WTC11 (cell line): ENCODE results near the gene GRM7. TPM values are rescaled to one million over a fixed set of nuclear protein-coding genes. Genes with fewer than 3 reads are reported as not detected.

ENCODE experiments used
- ATAC-seq: fragments of 200-7000 bp; cut with Tn5 transposase; 2 replicates; pipeline ENCODE4 v1.10.0; 2021; ENCODE audit warnings: mild to moderate bottlenecking, moderate library complexity
- CTCF ChIA-PET: fragments of 300-600 bp; sonication (Branson Sonifier 250); formaldehyde crosslinking; loops from one replicate; lab custom pipeline; 2021; ENCODE audit warnings: antibody characterized with exemption; lab: Charles Lee
- POLR2A ChIA-PET: fragments of 350-600 bp; sonication (Branson Sonifier 250); formaldehyde crosslinking; loops from one replicate; lab custom pipeline; 2021; ENCODE audit warnings: antibody characterized with exemption; lab: Charles Lee
- DNase-seq: peaks from one replicate; pipeline ENCODE4 v3.0.0; 2021; ENCODE audit warnings: low spot score
- H3K27ac Mint-ChIP-seq: 2 replicates; pipeline ENCODE4 v1.8.0; 2021; ENCODE audit warnings: mixed read lengths
- H3K27me3 Mint-ChIP-seq: 2 replicates; pipeline ENCODE4 v1.8.0; 2021; ENCODE audit warnings: low read depth, mild to moderate bottlenecking, moderate library complexity, mixed read lengths
- H3K36me3 Mint-ChIP-seq: 2 replicates; pipeline ENCODE4 v1.8.0; 2021; ENCODE audit warnings: mixed read lengths
- H3K4me1 Mint-ChIP-seq: 2 replicates; pipeline ENCODE4 v1.8.0; 2022; ENCODE audit warnings: mixed read lengths
- H3K4me3 Mint-ChIP-seq: 2 replicates; pipeline ENCODE4 v1.8.0; 2021; ENCODE audit warnings: mild to moderate bottlenecking, moderate library complexity, mixed read lengths
- H3K9me3 Mint-ChIP-seq: 2 replicates; pipeline ENCODE4 v1.8.0; 2021; ENCODE audit warnings: mixed read lengths
- EMX1 ChIP-seq: fragments of 250-450 bp; sonication (Bioruptor Pico); IDR thresholded peaks from 2 replicates; pipeline ENCODE4 v1.8.0; 2021; ENCODE audit warnings: mild to moderate bottlenecking
- ESRRA ChIP-seq: sonication (generic); formaldehyde crosslinking; IDR thresholded peaks from 2 replicates; pipeline ENCODE4 v1.8.1; 2022; ENCODE audit warnings: mild to moderate bottlenecking, missing genetic modification reagents, borderline replicate concordance
- FOXJ3 ChIP-seq: sonication (generic); formaldehyde crosslinking; IDR thresholded peaks from 2 replicates; pipeline ENCODE4 v1.9.0; 2021; ENCODE audit warnings: missing genetic modification reagents, mild to moderate bottlenecking, borderline replicate concordance
- GABPB1 ChIP-seq: sonication (generic); formaldehyde crosslinking; IDR thresholded peaks from 2 replicates; pipeline ENCODE4 v1.8.1; 2023; ENCODE audit warnings: mild to moderate bottlenecking, missing genetic modification reagents
- IRF2 ChIP-seq: sonication (generic); formaldehyde crosslinking; IDR thresholded peaks from 2 replicates; pipeline ENCODE4 v1.8.0; 2022; ENCODE audit warnings: low read depth, missing genetic modification reagents, borderline replicate concordance
- JAZF1 ChIP-seq: fragments of 250-450 bp; sonication (Bioruptor Pico); IDR thresholded peaks from 2 replicates; pipeline ENCODE4 v1.9.0; 2021; ENCODE audit warnings: moderate library complexity, mild to moderate bottlenecking, inconsistent platforms
- NR2C2 ChIP-seq: sonication (generic); formaldehyde crosslinking; IDR thresholded peaks from 2 replicates; pipeline ENCODE4 v1.8.0; 2022; ENCODE audit warnings: mild to moderate bottlenecking, missing genetic modification reagents
- SMAD3 ChIP-seq: sonication (generic); formaldehyde crosslinking; IDR thresholded peaks from 2 replicates; pipeline ENCODE4 v1.8.0; 2022; ENCODE audit warnings: missing genetic modification reagents, mild to moderate bottlenecking, borderline replicate concordance
- TEAD1 ChIP-seq: sonication (generic); formaldehyde crosslinking; IDR thresholded peaks from 2 replicates; pipeline ENCODE4 v1.8.0; 2022; ENCODE audit warnings: mild to moderate bottlenecking, missing genetic modification reagents
- ZNF121 ChIP-seq: sonication (generic); formaldehyde crosslinking; IDR thresholded peaks from 2 replicates; pipeline ENCODE4 v1.8.0; 2023; ENCODE audit warnings: missing genetic modification reagents
- ZNF416 ChIP-seq: fragments of 250-450 bp; sonication (Bioruptor Pico); IDR thresholded peaks from 2 replicates; pipeline ENCODE4 v1.9.0; 2021; ENCODE audit warnings: mild to moderate bottlenecking, inconsistent platforms
- ZNF423 ChIP-seq: fragments of 250-450 bp; sonication (Bioruptor Pico); IDR thresholded peaks from 2 replicates; pipeline ENCODE4 v2.1.2; 2022; ENCODE audit warnings: mild to moderate bottlenecking, moderate library complexity
- ZNF671 ChIP-seq: fragments of 250-450 bp; sonication (Bioruptor Pico); IDR thresholded peaks from 2 replicates; pipeline ENCODE4 v1.8.0; 2021; ENCODE audit warnings: mild to moderate bottlenecking
- total RNA-seq: library from RNA; stranded (reverse); gene quantifications from 3 replicates; pipeline ENCODE4 v1.2.3, GENCODE V29; 2021
- TF ChIP-seq, protein P1 (sequence below): fragments of 250-450 bp; sonication (Bioruptor Pico); IDR thresholded peaks from 2 replicates; pipeline ENCODE4 v1.9.0; 2021; ENCODE audit warnings: mild to moderate bottlenecking
- TF ChIP-seq, protein P2 (sequence below): sonication (generic); formaldehyde crosslinking; conservative IDR thresholded peaks from 2 replicates; pipeline ENCODE4 v1.8.1; 2022; ENCODE audit warnings: mild to moderate bottlenecking, missing genetic modification reagents
- TF ChIP-seq, protein P3 (sequence below): sonication (generic); formaldehyde crosslinking; IDR thresholded peaks from 2 replicates; pipeline ENCODE4 v1.8.1; 2023; ENCODE audit warnings: mild to moderate bottlenecking, missing genetic modification reagents
- TF ChIP-seq, protein P4 (sequence below): fragments of 250-450 bp; sonication (Bioruptor Pico); IDR thresholded peaks from 2 replicates; pipeline ENCODE4 v1.8.0; 2021; ENCODE audit warnings: mild to moderate bottlenecking
- TF ChIP-seq, protein P5 (sequence below): fragments of 200-600 bp; IDR thresholded peaks from 2 replicates; pipeline ENCODE4 v1.8.0; 2022; ENCODE audit warnings: antibody characterized with exemption

Gene GRM7
- total RNA-seq, 1 experiment from 2014 or later = 0.42 TPM

GRCh38 chr3:7621651-7622050 is 760.7 kb downstream of the GRM7 start:
- TF ChIP-seq EMX1 (CRISPR knock-in tag) (no peak), GABPB1 (CRISPR knock-in tag) (no peak)
- TF ChIP-seq, protein P1, sequence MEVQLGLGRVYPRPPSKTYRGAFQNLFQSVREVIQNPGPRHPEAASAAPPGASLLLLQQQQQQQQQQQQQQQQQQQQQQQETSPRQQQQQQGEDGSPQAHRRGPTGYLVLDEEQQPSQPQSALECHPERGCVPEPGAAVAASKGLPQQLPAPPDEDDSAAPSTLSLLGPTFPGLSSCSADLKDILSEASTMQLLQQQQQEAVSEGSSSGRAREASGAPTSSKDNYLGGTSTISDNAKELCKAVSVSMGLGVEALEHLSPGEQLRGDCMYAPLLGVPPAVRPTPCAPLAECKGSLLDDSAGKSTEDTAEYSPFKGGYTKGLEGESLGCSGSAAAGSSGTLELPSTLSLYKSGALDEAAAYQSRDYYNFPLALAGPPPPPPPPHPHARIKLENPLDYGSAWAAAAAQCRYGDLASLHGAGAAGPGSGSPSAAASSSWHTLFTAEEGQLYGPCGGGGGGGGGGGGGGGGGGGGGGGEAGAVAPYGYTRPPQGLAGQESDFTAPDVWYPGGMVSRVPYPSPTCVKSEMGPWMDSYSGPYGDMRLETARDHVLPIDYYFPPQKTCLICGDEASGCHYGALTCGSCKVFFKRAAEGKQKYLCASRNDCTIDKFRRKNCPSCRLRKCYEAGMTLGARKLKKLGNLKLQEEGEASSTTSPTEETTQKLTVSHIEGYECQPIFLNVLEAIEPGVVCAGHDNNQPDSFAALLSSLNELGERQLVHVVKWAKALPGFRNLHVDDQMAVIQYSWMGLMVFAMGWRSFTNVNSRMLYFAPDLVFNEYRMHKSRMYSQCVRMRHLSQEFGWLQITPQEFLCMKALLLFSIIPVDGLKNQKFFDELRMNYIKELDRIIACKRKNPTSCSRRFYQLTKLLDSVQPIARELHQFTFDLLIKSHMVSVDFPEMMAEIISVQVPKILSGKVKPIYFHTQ (CRISPR knock-in tag) = no peak
- TF ChIP-seq, protein P2, sequence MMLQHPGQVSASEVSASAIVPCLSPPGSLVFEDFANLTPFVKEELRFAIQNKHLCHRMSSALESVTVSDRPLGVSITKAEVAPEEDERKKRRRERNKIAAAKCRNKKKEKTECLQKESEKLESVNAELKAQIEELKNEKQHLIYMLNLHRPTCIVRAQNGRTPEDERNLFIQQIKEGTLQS (CRISPR knock-in tag) = no peak
- ChIA-PET POLR2A (no interaction called here), CTCF (no interaction called here)
- H3K4me3 Mint-ChIP-seq = no peak overlapping the region
- ATAC-seq (no peak), DNase-seq (no peak)
- H3K36me3 Mint-ChIP-seq = no peaks in the 10 kb centered on the region
- no peaks in the 10 kb centered on the region for H3K9me3 Mint-ChIP-seq
- H3K4me1 Mint-ChIP-seq = peaks cover 7% of the 10 kb centered on the region; the same call in 1 of the 2 replicates
- no peaks in the 10 kb centered on the region for H3K27me3 Mint-ChIP-seq
- H3K27ac Mint-ChIP-seq = no peak overlapping the region

GRCh38 chr3:7625021-7625420 is 764.1 kb downstream of the GRM7 start:
- POLR2A ChIA-PET = no interaction called here
- TF ChIP-seq, protein P3, sequence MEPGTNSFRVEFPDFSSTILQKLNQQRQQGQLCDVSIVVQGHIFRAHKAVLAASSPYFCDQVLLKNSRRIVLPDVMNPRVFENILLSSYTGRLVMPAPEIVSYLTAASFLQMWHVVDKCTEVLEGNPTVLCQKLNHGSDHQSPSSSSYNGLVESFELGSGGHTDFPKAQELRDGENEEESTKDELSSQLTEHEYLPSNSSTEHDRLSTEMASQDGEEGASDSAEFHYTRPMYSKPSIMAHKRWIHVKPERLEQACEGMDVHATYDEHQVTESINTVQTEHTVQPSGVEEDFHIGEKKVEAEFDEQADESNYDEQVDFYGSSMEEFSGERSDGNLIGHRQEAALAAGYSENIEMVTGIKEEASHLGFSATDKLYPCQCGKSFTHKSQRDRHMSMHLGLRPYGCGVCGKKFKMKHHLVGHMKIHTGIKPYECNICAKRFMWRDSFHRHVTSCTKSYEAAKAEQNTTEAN (CRISPR knock-in tag) = no peak
- TF ChIP-seq, protein P4, sequence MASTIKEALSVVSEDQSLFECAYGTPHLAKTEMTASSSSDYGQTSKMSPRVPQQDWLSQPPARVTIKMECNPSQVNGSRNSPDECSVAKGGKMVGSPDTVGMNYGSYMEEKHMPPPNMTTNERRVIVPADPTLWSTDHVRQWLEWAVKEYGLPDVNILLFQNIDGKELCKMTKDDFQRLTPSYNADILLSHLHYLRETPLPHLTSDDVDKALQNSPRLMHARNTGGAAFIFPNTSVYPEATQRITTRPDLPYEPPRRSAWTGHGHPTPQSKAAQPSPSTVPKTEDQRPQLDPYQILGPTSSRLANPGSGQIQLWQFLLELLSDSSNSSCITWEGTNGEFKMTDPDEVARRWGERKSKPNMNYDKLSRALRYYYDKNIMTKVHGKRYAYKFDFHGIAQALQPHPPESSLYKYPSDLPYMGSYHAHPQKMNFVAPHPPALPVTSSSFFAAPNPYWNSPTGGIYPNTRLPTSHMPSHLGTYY = no peak
- TF ChIP-seq ESRRA (CRISPR knock-in tag) (no peak), ZNF416 (CRISPR knock-in tag) (no peak), ZNF423 (CRISPR knock-in tag) (no peak), JAZF1 (CRISPR knock-in tag) (no peak), SMAD3 (CRISPR knock-in tag) (no peak)
- TF ChIP-seq, protein P5, sequence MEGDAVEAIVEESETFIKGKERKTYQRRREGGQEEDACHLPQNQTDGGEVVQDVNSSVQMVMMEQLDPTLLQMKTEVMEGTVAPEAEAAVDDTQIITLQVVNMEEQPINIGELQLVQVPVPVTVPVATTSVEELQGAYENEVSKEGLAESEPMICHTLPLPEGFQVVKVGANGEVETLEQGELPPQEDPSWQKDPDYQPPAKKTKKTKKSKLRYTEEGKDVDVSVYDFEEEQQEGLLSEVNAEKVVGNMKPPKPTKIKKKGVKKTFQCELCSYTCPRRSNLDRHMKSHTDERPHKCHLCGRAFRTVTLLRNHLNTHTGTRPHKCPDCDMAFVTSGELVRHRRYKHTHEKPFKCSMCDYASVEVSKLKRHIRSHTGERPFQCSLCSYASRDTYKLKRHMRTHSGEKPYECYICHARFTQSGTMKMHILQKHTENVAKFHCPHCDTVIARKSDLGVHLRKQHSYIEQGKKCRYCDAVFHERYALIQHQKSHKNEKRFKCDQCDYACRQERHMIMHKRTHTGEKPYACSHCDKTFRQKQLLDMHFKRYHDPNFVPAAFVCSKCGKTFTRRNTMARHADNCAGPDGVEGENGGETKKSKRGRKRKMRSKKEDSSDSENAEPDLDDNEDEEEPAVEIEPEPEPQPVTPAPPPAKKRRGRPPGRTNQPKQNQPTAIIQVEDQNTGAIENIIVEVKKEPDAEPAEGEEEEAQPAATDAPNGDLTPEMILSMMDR = no peak
- Mint-ChIP-seq H3K4me1 (peaks cover 7% of the 10 kb centered on the region; the same call in 1 of the 2 replicates), H3K9me3 (no peaks in the 10 kb centered on the region), H3K36me3 (no peaks in the 10 kb centered on the region), H3K27ac (no peak overlapping the region), H3K4me3 (no peak overlapping the region), H3K27me3 (no peaks in the 10 kb centered on the region)
- DNase-seq = no peak
- no peak for ATAC-seq
- CTCF ChIA-PET = no interaction called here

DNA sequence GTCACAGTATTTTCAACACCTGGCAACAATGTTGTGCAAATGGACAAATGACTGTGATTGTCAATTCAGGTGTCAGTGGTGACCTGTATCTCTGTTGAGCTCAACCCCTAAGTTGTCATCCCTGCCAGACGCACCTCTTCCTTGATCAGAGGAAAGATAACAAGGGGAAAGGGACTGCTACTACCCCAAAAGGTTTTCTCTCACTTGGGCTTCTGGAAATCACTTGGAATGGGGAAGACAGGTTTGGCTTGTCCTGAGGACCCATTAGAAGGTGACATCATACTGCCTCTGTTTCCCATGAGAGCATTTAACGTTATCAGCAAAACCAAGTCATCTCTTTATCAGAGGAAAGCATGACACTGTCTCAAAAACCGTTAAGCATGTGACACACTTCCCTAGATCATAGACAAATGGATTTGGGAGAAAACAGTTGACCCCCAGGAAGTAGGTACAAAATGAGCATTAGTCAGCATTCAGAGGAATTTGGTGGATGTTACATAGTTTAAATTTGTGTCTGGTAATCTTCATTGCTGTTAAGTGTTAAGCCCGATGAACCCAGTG is 769.5 kb downstream of the GRM7 start:
- Mint-ChIP-seq H3K27ac (no peak overlapping the region), H3K27me3 (no peaks in the 10 kb centered on the region), H3K4me3 (no peak overlapping the region), H3K4me1 (no peaks in the 10 kb centered on the region), H3K9me3 (peaks cover 5% of the 10 kb centered on the region; the same call in 1 of the 2 replicates), H3K36me3 (no peaks in the 10 kb centered on the region)
- ChIA-PET CTCF (no interaction called here), POLR2A (no interaction called here)
- no peak for TF ChIP-seq ZNF671 (CRISPR knock-in tag)
- TF ChIP-seq NR2C2 (CRISPR knock-in tag) = no peak
- no peak for TF ChIP-seq ZNF121 (CRISPR knock-in tag)
- TF ChIP-seq TEAD1 (CRISPR knock-in tag) = no peak
- no peak for TF ChIP-seq FOXJ3
- TF ChIP-seq IRF2 = no peak
- no peak for DNase-seq
- ATAC-seq = no peak
